Stimulated activated CD4-positive, alpha-beta T cell treated with anti-CD3 and anti-CD28 coated beads, TNF-alpha, amount 100 ng/mL, for 24 hours (primary cell): Measurements from ENCODE around the gene SERINC3.

Experiments
- DNase-seq, 3 experiments: peaks; one replicate each; pipeline ENCODE4 v3.0.0-alpha.2; 2020; ENCODE audit warnings: low read depth in 3 of 3

Gene SERINC3

DNA sequence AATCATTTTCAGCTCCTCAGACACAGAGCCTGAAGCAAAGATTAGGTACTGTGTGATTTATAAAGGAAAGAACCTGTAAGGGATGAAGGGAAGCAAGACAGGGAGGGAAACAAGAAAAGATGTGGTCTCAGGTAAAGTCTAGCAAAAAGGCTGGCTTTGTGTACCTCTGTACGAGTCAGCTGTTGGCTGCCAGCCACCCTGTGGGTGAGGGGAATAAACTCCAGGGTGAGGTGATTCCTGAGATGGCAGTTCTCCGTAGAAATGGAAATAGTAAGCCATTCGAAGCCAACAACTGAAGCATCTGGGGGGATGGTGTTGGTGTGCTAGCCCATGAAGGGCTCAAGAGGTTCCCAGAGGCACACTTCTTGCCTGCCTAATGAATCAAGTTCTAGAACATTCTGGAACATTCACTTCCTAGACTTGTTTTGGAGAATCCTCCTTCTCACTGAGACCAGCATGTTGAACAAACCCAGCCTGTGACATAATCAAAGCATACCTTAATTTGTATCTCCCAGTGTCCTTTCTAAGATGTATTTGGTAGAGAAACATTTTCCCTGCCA is 56.8 kb downstream of the SERINC3 start:
- no peak for DNase-seq

DNA sequence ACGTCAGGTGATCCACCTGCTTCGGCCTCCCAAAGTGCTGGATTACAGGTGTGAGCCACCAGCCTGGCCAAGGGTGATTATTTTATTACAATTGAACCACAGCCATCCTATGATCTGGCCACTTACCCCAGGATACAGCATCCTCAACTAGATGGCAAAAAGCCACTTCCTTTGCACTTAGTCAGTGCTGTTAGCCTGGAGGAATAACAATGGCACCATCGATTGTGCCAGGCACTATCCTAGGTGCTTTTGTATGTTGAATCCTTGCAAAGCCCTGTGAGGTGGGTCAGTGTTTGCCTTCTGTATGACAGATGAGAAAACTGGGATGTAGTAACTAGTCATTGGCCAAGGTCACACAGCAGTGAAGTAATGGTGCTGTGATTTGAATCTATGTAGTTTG is 57.4 kb downstream of the SERINC3 start:
- DNase-seq: no peak

DNA sequence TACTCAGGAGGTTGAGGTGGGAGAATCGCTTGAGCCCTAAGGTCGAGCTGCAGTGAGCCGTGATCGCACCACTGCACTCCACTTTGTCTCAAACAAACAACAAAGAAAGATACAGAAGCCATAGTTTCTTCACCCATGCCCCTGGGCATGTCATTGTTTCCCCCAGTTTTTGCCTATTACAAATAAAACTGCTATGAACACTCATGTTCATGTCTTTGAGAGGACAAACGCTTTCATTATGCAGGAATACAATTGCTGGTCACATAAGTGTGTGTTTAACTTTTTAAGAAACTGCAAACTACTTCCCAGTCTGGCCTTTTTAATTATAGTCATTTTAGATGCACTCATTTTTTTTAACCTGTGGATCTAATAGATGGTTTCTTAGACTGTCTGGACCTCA is 58.4 kb downstream of the SERINC3 start:
- DNase-seq: no peak

DNA sequence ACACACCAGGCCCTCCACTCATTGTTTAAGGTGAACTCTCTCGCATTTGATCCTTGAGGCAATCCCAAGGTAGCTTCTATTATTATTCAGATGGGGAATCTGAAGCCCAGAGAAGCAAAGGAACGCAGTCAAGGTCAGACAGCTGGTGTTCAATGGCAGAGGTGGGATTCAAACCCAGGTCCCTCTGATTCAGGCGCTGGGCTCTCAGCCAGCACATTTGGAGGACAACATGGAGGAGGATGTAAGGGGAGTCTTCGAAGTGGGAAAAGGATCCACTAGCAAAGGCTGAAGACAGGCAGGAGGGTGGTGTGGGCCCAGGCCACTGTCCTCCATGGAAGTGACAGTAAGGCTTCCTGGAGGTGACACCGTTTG is 60.1 kb downstream of the SERINC3 start:
- DNase-seq: no peak

DNA sequence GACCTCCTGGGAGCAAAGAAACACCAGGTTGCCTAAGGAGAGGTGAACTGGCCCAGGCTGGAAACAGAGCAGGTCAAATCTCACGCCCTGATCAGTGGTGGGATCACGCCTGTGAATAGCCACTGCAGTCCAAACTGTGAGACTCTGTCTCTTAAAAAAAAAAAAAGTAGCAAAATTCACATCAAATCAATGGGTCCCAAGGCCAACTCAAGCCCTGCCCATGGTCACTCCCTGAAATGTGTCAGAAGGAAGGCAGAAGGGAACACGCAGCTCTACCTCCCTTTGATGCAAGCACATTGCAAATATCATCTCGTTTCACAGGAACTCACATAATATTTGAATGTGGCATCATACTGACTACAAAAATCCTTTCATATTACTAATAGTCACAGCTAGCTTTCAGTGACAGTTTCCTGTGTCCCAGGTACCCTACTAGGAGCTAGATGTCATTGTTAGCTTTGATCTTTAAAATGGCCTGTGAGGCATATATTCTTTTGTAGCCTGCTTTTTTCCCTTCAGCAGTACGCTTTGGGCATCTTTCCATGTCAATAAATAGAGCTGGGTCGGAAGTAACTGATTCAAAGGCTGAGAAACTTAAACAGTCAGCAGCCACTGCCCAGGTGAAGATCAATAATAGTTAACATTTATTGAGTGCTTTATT is 60.6 kb downstream of the SERINC3 start:
- DNase-seq: no peak

DNA sequence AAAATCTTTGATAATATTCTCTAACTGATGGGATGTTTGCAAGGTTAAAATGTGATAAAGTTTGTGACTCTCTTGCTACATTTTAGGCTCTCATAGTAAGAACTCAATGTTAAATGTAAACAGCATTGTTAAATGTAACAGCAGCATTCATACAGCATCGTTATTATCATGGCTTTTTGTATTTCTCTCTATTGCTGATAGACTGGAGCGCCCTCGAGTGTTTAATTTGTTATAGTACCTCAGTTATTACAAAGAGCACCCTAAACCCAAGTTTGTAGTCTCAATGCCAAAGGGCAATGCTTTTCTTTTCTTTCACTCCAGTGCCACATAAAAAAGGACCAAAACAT is 61.1 kb downstream of the SERINC3 start:
- no peak for DNase-seq

DNA sequence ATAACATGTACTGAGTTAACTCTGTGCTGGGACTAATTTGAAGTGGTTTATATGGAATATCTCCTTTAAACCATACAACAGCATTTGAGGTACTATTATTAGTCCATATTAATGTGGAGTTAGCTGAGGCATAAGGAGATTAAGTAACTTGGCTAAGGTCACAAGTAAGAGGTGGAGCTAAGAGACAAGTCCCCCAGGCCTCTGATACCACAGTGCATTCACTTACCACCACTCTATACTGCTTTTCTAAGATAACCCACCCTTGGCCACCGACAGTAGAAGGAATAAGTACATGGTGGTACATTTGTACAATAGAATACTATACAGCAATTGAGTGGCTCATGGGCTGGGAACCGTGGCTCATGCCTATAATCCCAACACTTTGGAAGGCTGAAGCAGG is 62.6 kb downstream of the SERINC3 start:
- DNase-seq: no peak

DNA sequence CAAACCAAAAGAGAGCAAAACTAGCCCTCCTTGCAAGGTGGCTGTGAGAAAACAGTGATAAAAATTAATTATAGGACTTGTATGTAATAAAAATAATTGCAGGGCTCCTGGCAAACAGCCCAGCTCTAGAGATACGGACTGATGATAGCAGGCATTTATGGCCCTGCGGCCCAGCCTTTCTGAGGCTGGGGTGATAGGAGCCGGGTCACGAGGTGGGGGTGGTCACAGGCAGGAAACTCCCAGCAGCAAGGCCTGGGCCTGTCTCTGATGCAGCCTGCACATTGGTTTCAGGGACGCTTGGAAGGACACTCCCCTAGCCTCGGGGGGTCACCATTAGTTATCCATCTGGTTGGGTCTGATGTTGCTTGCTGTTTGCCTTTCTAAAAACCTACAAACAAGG is 64.9 kb downstream of the SERINC3 start:
- no peak for DNase-seq

DNA sequence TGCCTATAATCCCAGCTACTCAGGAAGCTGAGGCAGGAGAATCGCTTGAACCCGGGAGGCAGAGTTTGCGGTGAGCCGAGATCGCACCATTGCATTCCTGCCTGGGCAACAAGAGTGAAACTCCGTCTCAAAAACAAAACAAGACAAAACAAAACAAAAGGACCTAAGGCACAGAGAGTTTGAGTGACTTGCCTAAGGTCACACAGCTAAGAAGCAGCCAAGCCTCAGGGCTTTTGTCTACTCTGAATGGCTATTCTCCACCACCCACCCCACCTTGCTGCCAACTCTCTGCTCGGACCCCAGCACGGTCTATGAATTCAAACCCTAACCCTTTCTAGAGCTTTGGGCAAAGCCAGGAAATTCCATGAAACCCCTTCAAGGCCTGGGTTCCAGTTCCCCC is 65.3 kb downstream of the SERINC3 start:
- DNase-seq: no peak

DNA sequence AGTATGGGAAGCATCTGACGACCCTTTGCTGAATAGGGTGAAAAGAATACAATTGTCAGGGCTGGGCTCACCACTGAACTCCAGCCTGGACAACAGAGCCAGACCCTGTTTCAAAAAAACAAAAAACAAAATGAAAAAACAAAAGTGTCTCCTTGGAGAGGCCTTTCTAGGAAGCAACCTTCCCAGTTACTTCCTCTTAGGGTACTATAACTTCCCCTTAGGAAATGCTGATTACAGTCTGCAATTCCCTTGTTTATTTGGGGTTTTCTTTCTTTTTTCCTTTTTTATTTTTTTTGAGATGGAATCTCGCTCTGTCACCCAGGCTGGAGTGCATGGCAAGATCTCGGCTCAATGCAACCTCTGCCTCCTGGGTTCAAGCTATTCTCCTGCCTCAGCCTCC is 66.7 kb downstream of the SERINC3 start:
- no peak for DNase-seq

DNA sequence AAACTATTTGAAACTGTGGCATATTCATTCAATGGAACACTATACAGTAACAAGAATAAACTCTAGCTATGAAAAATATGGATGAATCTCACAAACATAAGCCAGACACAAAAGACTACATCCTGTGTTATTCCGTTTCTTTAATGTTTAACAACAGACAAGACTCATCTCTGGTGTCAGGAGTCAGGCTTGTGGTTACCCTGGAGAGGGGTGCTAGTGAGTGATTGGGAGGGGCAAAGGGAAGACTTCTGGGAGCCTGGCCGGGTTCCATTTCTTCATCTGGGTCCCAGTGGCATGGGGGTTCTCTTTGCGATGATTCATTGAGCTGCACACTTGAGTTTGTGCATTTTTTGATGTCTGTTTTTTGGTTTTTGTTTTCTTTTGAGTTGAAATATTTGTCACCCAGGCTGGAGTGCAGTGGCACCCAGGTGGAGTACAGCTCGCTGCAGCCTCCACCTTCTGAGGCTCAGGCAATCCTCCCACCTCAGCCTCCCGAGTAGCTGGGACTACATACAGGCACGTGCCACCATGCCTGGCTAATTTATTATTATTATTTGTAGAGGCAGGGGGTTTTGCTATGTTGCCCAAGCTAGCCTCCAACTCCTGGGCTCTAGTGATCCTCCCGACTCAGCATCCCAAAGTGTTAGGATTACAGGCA is 67.4 kb downstream of the SERINC3 start:
- DNase-seq: no peak

DNA sequence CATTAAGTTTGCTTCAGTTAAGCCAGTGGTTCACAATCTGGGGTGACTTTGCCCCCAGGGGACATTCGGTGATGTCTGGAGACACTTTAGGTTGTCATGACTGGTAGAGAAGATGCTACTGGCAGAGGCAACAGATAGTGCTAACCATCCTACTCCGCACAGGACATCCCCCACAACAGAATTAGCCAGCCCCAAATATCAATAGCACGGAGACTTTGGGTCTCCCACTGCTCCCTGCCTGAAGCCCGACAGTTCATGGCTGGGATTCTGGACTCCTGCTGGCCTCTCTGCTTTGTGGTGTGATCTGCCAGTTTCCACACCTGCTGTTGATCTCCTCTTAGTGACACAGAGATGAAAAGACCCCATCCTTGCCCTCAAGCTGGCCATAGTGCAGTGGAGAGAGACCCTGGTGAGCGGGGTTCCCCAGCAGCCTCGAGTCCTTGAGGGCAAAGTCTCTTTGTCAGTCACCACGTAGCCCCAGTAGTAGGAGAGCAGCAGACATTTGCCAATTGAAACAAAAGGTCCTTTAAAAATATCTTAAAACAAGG is 70.9 kb downstream of the SERINC3 start:
- DNase-seq: no peak

DNA sequence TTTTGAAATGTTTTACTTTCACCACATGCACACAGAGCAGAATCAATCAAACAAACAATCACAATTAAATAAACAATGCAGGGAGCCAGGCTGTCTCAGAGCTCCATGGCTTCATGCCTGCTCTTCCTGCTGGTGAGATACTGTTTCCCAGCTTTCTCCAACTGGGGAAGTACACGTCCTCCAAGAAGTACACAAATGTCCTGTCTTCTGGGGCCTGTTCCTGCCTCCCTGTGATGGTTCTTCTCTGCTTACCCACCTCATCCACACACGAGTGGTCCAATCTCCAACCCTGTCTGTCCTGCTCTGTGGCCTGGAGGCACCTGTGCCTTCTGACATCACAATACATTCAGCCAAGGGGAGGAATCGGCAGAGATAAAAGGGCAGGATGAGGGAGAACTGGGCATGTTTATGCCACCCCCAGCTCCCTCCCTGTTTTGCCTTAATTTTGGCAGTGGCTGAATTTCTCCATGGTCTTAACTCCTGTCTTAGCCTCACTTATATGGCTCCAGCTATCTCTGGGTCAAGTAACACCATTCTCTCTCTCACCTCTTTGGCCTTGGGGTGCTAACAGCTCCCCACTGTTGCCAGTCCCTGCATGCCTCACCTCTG is 71.5 kb downstream of the SERINC3 start:
- DNase-seq: no peak

DNA sequence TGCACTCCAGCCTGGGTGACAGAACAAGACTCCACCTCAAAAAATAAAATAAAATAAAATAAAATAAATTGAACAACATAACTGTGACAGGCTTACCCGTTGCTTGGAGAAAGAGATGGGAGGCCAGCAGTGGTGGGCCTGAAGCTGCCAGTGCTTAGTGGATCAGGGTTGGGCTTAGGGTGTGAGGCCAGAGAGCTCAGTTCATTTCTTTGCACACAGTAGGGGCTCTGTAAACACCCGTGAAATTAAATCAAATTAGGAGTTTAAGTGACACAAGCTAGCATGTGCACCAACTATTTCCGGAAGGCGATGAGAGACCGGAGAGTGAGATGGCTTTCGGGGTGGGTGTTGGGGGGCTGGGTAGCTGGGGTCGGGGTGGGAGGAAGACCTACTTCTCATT is 72.0 kb downstream of the SERINC3 start:
- DNase-seq: no peak

DNA sequence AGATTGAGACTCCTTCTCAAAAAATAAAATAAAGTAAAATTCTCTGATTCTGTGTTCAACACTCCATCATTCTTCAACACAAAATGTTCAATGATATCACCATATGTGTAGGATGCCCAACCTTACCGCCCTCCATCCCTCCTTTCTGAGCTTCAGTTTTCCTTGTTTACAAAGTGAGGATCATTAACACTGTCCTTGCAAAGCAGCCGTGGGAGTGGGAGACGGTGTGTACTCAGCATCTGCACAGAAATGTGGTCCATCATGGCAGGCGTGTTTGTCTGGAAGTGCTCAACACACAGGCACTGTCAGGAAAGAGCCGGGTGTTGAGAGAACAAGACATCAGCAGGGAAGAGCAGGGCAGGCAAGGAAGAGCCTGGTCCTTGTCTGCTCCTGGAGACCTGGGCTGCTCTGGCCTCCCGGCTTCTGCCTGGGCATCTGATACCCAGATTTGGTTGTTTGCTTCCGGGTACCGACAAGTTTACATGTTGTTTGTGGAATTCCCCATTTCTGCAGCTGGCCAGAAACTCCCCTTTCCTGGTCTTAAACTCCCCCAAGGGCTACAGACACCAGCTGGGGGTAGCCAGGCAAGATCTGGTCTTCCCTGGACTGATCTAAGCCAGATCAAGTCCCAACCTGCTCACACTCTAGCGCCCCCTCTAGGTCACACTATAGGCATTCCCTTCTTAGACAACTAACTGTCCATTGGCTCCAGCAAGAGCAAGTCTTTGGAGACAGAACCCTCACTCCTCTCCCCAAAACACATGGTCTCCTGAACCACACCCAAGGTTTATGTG is 72.9 kb downstream of the SERINC3 start:
- no peak for DNase-seq

DNA sequence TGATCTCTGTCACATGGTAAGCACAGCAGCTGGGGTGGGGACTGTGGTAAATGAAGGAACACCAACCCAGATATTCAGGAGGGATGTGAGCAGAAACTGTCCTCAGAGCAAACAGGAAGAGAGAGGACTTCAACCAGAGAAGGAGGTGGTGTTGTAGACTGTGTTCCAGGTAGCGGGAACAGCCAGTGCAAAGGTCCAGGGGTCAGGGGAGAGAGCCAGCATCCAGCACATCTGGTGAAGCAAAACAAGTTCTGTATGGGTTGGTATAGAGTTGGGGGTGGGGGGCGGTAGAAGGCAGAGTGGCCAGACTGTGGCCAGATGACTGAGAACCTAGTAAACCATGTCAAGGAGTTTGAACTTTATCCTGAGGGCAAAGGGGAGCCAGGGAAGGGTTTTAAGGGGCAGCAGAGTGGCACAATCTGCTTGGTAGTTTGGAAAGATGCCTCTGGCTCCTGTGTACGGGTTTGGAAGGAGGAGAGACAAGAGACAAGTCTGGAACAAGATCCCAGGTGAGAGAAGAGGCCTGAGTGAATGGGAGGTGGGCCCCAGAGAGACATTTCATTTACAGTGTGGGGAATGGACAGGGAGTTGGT is 73.9 kb downstream of the SERINC3 start:
- DNase-seq: no peak
